Kidney (tissue), 22 donors: ENCODE data around the gene ZNF100. TPM values are rescaled to one million over a fixed set of nuclear protein-coding genes. Genes with fewer than 3 reads are reported as not detected.
"Not testable (repeated sequence)": the region's sequence is repeated elsewhere in the genome, so short reads cannot be mapped to it uniquely, and the experiment has no call there.

Experiments used
- DNase-seq, 5 donors: peaks; one replicate each; pipeline ENCODE4 v3.0.0-alpha.2; 2013 to 2020
- FAIRE-seq: peaks from 2 replicates; lab custom pipeline; 2012; peaks lifted over from hg19 to GRCh38; lab: Jason Lieb, UNC
- H3K27ac ChIP-seq, 2 donors: one replicate each; pipeline ENCODE4 v1.7.0; 2013; ENCODE audit warnings: low read depth in 2 of 2, low read length in 2 of 2, inconsistent platforms in 1 of 2
- H3K27me3 ChIP-seq: one replicate; pipeline ENCODE4 v1.7.1; 2013; ENCODE audit warnings: low read length, inconsistent platforms; ENCODE audit not compliant: control insufficient read depth, insufficient read depth
- H3K36me3 ChIP-seq, 3 donors: one replicate each; pipeline versions ENCODE4 v1.7.0 to v1.7.1; 2013; ENCODE audit warnings: low read length in 3 of 3, control low read depth in 1 of 3, inconsistent platforms in 1 of 3; ENCODE audit not compliant: insufficient read depth in 3 of 3, control insufficient read depth in 2 of 3
- H3K4me1 ChIP-seq, 3 donors: one replicate each; pipeline versions ENCODE4 v1.7.0 to v1.7.1; 2013; ENCODE audit warnings: low read length in 3 of 3, inconsistent platforms in 1 of 3, low read depth in 1 of 3; ENCODE audit not compliant: control insufficient read depth in 2 of 3, insufficient read depth in 2 of 3
- H3K4me3 ChIP-seq, 3 donors: one replicate each; pipeline versions ENCODE4 v1.7.0 to v1.8.1; 2013; ENCODE audit warnings: low read length in 3 of 3, control low read depth in 1 of 3, inconsistent platforms in 1 of 3
- H3K9ac ChIP-seq, 3 donors: one replicate each; pipeline versions ENCODE4 v1.7.0 to v1.7.1; 2013; ENCODE audit warnings: low read length in 3 of 3, control low read depth in 1 of 3, inconsistent platforms in 1 of 3
- H3K9me3 ChIP-seq, 3 donors: one replicate each; pipeline versions ENCODE4 v1.7.0 to v1.7.1; 2013; ENCODE audit warnings: low read length in 3 of 3, control low read depth in 1 of 3, inconsistent platforms in 1 of 3; ENCODE audit not compliant: control insufficient read depth in 2 of 3, insufficient read depth in 1 of 3
- intact Hi-C: fragments of 100-400 bp; cut with DNase I; formaldehyde crosslinking; loops from one replicate; pipeline ENCODE4 v1.11.1; 2022
- long read RNA-seq, 10 donors: library from polyadenylated mRNA in 1 of 10; unstranded in 1 of 10; transcript quantifications; one replicate each; pipeline ENCODE4 v2.0.0 and lab custom pipeline, GENCODE V29; 2021 to 2026
- polyA plus RNA-seq: library from polyadenylated mRNA; stranded (reverse); fragments of 350-450 nt; fragmentation: Illumina TruSeq; extraction: RNeasy Lipid Tissue Mini Kit (QIAGEN cat#74804); gene quantifications from one replicate; pipeline ENCODE4 v1.2.3, GENCODE V29; 2014; ENCODE audit warnings: low read depth, low replicate concordance; ENCODE audit not compliant: insufficient read depth
- total RNA-seq: library from RNA; stranded (reverse); fragmentation: NEBNext Ultra II Directional; extraction: Animal tissue kit (Norgen Biotek cat#: 25700); gene quantifications from one replicate; pipeline ENCODE4 v1.2.1, GENCODE V29; 2021
- TF ChIP-seq, protein P1 (sequence below): IDR thresholded peaks from 3 replicates; pipeline ENCODE4 v1.5.1; 2012; ENCODE audit warnings: mild to moderate bottlenecking, moderate library complexity, borderline replicate concordance; ENCODE audit not compliant: insufficient read depth; ENCODE audit errors: extremely low read depth
- donor health status: control.
- donor health status: control.
- donor health status: control.
- donor health status: control.
- donor health status: control.
- donor health status: DM: yes; HTN: yes; CAD: no.
- donor health status: Normal renal cell carcinoma (clear cell type).

Gene ZNF100
- total RNA-seq (15.7 TPM), polyA plus RNA-seq (1.1 TPM)
- long read RNA-seq, donor 1, full-length matches to known transcripts, result 1 of 1 reads
- long read RNA-seq, donor 1, partial matches to known transcripts, result 0 of 1 reads
- long read RNA-seq, donor 1, other reads (novel, unspliced or antisense), result 0 of 1 reads
- long read RNA-seq, donor 2, result 0 reads
- long read RNA-seq, donor 3, full-length matches to known transcripts, result 1 of 1 reads
- long read RNA-seq, donor 3, partial matches to known transcripts, result 0 of 1 reads
- long read RNA-seq, donor 3, other reads (novel, unspliced or antisense), result 0 of 1 reads
- long read RNA-seq, donor 4, result 0 reads
- long read RNA-seq, donor 5, full-length matches to known transcripts, result 2 of 2 reads
- long read RNA-seq, donor 5, partial matches to known transcripts, result 0 of 2 reads
- long read RNA-seq, donor 5, other reads (novel, unspliced or antisense), result 0 of 2 reads
- long read RNA-seq, donor 6, result 0 reads
- long read RNA-seq, donor 7, full-length matches to known transcripts, result 4 of 9 reads
- long read RNA-seq, donor 7, partial matches to known transcripts, result 0 of 9 reads
- long read RNA-seq, donor 7, other reads (novel, unspliced or antisense), result 5 of 9 reads
- long read RNA-seq, donor 8, full-length matches to known transcripts, result 1 of 1 reads
- long read RNA-seq, donor 8, partial matches to known transcripts, result 0 of 1 reads
- long read RNA-seq, donor 8, other reads (novel, unspliced or antisense), result 0 of 1 reads
- long read RNA-seq, donor 9, result 0 reads
- long read RNA-seq, donor 10, result 0 reads

- intact Hi-C loops, result no loop called here
- DNase-seq (peak; percentile 93 to 98 (median 96)), FAIRE-seq (peak; percentile 41)
- peak within 1 kb of the TSS; percentile 79 to 92 (median 89) for H3K9ac ChIP-seq
- H3K27me3 ChIP-seq, result no peaks in the 10 kb centered on the region
- peak within 1 kb of the TSS; percentile 64 to 79 for H3K27ac ChIP-seq
- H3K9me3 ChIP-seq, result no peaks in the 10 kb centered on the region
- peak within 1 kb of the TSS; percentile 94 for H3K4me3 ChIP-seq
- TF ChIP-seq, protein P1, sequence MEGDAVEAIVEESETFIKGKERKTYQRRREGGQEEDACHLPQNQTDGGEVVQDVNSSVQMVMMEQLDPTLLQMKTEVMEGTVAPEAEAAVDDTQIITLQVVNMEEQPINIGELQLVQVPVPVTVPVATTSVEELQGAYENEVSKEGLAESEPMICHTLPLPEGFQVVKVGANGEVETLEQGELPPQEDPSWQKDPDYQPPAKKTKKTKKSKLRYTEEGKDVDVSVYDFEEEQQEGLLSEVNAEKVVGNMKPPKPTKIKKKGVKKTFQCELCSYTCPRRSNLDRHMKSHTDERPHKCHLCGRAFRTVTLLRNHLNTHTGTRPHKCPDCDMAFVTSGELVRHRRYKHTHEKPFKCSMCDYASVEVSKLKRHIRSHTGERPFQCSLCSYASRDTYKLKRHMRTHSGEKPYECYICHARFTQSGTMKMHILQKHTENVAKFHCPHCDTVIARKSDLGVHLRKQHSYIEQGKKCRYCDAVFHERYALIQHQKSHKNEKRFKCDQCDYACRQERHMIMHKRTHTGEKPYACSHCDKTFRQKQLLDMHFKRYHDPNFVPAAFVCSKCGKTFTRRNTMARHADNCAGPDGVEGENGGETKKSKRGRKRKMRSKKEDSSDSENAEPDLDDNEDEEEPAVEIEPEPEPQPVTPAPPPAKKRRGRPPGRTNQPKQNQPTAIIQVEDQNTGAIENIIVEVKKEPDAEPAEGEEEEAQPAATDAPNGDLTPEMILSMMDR, result no peak
- peaks cover 0 to 4% (median 2%) of the 10 kb centered on the region in 3 donors for H3K36me3 ChIP-seq
- no peaks in the 10 kb centered on the region for H3K4me1 ChIP-seq
Measured at GRCh38 chr19:21767065-21767800, at the start of gene ZNF100. Gene ZNF100 (minus strand): TSS chr19:21767579. CDS start chr19:21767429, 150 bp downstream.

- H3K4me1 ChIP-seq, result no peaks in the 10 kb centered on the region
- peaks cover 23 to 39% (median 33%) of the 10 kb centered on the region in 3 donors for H3K36me3 ChIP-seq
- FAIRE-seq, result no peak
- H3K9ac ChIP-seq, result no peak overlapping the region
- TF ChIP-seq, protein P1, result no peak
- intact Hi-C loops, result no loop called here
- H3K9me3 ChIP-seq, result peaks cover 11 to 44% (median 32%) of the 10 kb centered on the region in 3 donors
- DNase-seq, result no peak
- no peak overlapping the region for H3K27ac ChIP-seq
- no peak overlapping the region for H3K4me3 ChIP-seq
- no peaks in the 10 kb centered on the region for H3K27me3 ChIP-seq
Measured at GRCh38 chr19:21812448-21812847, 45.1 kb upstream of the ZNF100 start.

DNA sequence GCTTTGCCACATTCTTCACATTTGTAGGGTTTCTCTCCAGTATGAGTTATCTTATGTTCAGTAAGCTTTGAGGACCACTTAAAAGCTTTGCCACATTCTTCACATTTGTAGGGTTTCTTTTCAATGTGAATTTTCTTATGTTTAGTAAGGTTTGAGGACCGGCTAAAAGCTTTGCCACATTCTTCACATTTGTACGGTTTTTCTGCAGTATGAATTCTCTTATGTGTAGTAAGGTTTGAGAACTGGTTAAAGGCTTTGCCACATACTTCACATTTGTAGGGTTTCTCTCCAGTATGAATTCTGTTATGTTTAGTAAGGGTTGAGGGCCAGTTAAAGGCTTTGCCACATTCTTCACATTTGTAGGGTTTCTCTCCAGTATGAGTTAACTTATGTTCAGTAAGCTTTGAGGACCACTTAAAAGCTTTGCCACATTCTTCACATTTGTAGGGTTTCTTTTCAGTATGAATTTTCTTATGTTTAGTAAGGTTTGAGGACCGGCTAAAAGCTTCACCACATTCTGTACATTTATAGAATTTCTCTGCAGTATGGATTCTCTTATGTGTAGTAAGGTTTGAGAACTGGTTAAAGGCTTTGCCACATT is 41.1 kb upstream of the ZNF100 start:
- Histone ChIP-seq H3K4me3 (peak overlapping the region in 1 of 3 donors; percentile 17), H3K9me3 (peaks cover 11 to 54% (median 35%) of the 10 kb centered on the region in 3 donors), H3K36me3 (peaks cover 14 to 26% (median 23%) of the 10 kb centered on the region in 3 donors)
- DNase-seq, H3K4me1 ChIP-seq, H3K27me3 ChIP-seq, H3K9ac ChIP-seq, FAIRE-seq, H3K27ac ChIP-seq, intact Hi-C loops: not testable (repeated sequence)
